HepG2 (cell line): ENCODE results near the gene INPP5K. TPM values are rescaled to one million over a fixed set of nuclear protein-coding genes. Genes with fewer than 3 reads are reported as not detected.
A peak's percentile ranks its signal among the peaks of the same experiment; 100 is the strongest.

Source experiments
- AGO1 ChIP-seq: fragments of 200-400 bp; formaldehyde crosslinking; IDR thresholded peaks from 2 replicates; pipeline ENCODE4 v1.6.1; 2017; ENCODE audit warnings: mild to moderate bottlenecking, low read depth, low read length, moderate library complexity; ENCODE audit not compliant: poor library complexity, severe bottlenecking
- ARID4A ChIP-seq: sonication (generic); formaldehyde crosslinking; IDR thresholded peaks from 2 replicates; pipeline ENCODE4 v1.5.0; 2020; ENCODE audit warnings: mild to moderate bottlenecking, missing genetic modification reagents, borderline replicate concordance
- ATF6 ChIP-seq: sonication (generic); formaldehyde crosslinking; conservative IDR thresholded peaks from 2 replicates; pipeline ENCODE4 v1.4.0; 2020; ENCODE audit warnings: missing genetic modification reagents
- E2F1 ChIP-seq: sonication (generic); formaldehyde crosslinking; IDR thresholded peaks from 2 replicates; pipeline ENCODE4 v1.5.0; 2020; ENCODE audit warnings: missing genetic modification reagents
- GATAD1 ChIP-seq: IDR thresholded peaks from 2 replicates; pipeline ENCODE4 v1.6.1; 2016; ENCODE audit warnings: missing genetic modification reagents, missing compliant biosample characterization
- HOXA5 ChIP-seq: sonication (generic); formaldehyde crosslinking; IDR thresholded peaks from 2 replicates; pipeline ENCODE4 v1.4.0; 2020; ENCODE audit warnings: missing genetic modification reagents
- KLF13 ChIP-seq: sonication (generic); formaldehyde crosslinking; IDR thresholded peaks from 2 replicates; pipeline ENCODE4 v1.4.0; 2020; ENCODE audit warnings: mild to moderate bottlenecking, missing genetic modification reagents
- MIER3 ChIP-seq: IDR thresholded peaks from 2 replicates; pipeline ENCODE4 v1.6.1; 2016; ENCODE audit warnings: missing compliant biosample characterization, borderline replicate concordance
- NONO ChIP-seq, 2 experiments: fragments of 450-650 bp in 1 of 2; sonication (generic) in 1 of 2; formaldehyde crosslinking in 1 of 2; IDR thresholded peaks in 1 of 2; conservative IDR thresholded peaks in 1 of 2; 2 replicates each; pipeline versions ENCODE4 v1.6.1 to v1.8.0; 2017 to 2022; ENCODE audit warnings: mild to moderate bottlenecking in 1 of 2, missing genetic modification reagents in 1 of 2, moderate library complexity in 1 of 2
- RAD21 ChIP-seq: fragments of 450-650 bp; formaldehyde crosslinking; IDR thresholded peaks from 2 replicates; pipeline ENCODE4 v1.5.0; 2020; ENCODE audit warnings: mild to moderate bottlenecking
- RNF2 ChIP-seq: fragments of 450-650 bp; conservative IDR thresholded peaks from 2 replicates; pipeline ENCODE4 v1.6.1; 2016; ENCODE audit warnings: low read depth
- RXRA ChIP-seq: sonication (generic); formaldehyde crosslinking; IDR thresholded peaks from 2 replicates; pipeline ENCODE4 v1.5.1; 2020; ENCODE audit warnings: missing genetic modification reagents
- TBL1XR1 ChIP-seq: fragments of 150-350 bp; IDR thresholded peaks from 2 replicates; pipeline ENCODE4 v1.6.1; 2014; ENCODE audit warnings: borderline replicate concordance, low read length; ENCODE audit not compliant: partially characterized antibody
- UBTF ChIP-seq: sonication (generic); formaldehyde crosslinking; IDR thresholded peaks from 2 replicates; pipeline ENCODE4 v1.4.0; 2020; ENCODE audit warnings: mild to moderate bottlenecking, missing genetic modification reagents
- ZMYM4 ChIP-seq: sonication (generic); formaldehyde crosslinking; IDR thresholded peaks from 2 replicates; pipeline ENCODE4 v1.8.1; 2023; ENCODE audit warnings: mild to moderate bottlenecking, missing genetic modification reagents
- ZNF367 ChIP-seq: sonication (generic); formaldehyde crosslinking; IDR thresholded peaks from 2 replicates; pipeline ENCODE4 v1.4.0; 2020; ENCODE audit warnings: missing genetic modification reagents, borderline replicate concordance
- ZNF558 ChIP-seq: sonication (generic); formaldehyde crosslinking; IDR thresholded peaks from 2 replicates; pipeline ENCODE4 v1.9.0; 2022; ENCODE audit warnings: mild to moderate bottlenecking, missing genetic modification reagents, borderline replicate concordance
- ZNF672 ChIP-seq: sonication (generic); formaldehyde crosslinking; IDR thresholded peaks from 2 replicates; pipeline ENCODE4 v1.8.1; 2022; ENCODE audit warnings: missing genetic modification reagents
- ZNF7 ChIP-seq: IDR thresholded peaks from 2 replicates; pipeline ENCODE4 v1.6.1; 2016; ENCODE audit warnings: missing biosample characterization, missing genetic modification reagents
- ZNF746 ChIP-seq: sonication (generic); formaldehyde crosslinking; IDR thresholded peaks from 2 replicates; pipeline ENCODE4 v1.8.0; 2022; ENCODE audit warnings: mild to moderate bottlenecking, missing genetic modification reagents
- ZNF891 ChIP-seq: sonication (generic); formaldehyde crosslinking; IDR thresholded peaks from 2 replicates; pipeline ENCODE4 v1.5.0; 2020; ENCODE audit warnings: mild to moderate bottlenecking, missing genetic modification reagents
- polyA plus RNA-seq, 8 experiments: library from polyadenylated mRNA; depleted of rRNA in 3 of 8; stranded (reverse) in 7 of 8; unstranded in 1 of 8; fragments of >200 nt; fragmentation: Illumina TruSeq in 4 of 8; extraction: Trizol in 4 of 8; gene quantifications; 2 replicates each; pipeline versions ENCODE4 v1.2.1 to v1.2.3, GENCODE V29; 2011 to 2016; ENCODE audit warnings: low read depth in 4 of 8, missing spikeins in 1 of 8, mixed read lengths in 1 of 8; ENCODE audit not compliant: insufficient read depth in 1 of 8
- total RNA-seq, 5 experiments: library from RNA; depleted of rRNA; stranded (reverse); fragments of >200 nt; fragmentation: Illumina TruSeq; extraction: Trizol; gene quantifications; 2 replicates each; pipeline ENCODE4 v1.2.3, GENCODE V29; 2016; ENCODE audit warnings: low read depth in 1 of 5

INPP5K gene
- total and polyA plus RNA-seq, 2 of the 13 experiments (the other 11 are each of a cell fraction or from before 2014, with no cell fraction given) = 4.8 to 9.6 TPM

GRCh38 chr17:1467898-1468492 is 48.4 kb downstream of the INPP5K start (continued):
- TF ChIP-seq ARID4A (CRISPR knock-in tag) (peak; percentile 93), HOXA5 (CRISPR knock-in tag) (peak; percentile 38; the same call in 1 of the 2 replicates), ZNF558 (CRISPR knock-in tag) (no peak), MIER3 (CRISPR knock-in tag) (peak; percentile 49; the same call in 1 of the 2 replicates), ATF6 (CRISPR knock-in tag) (no peak), NONO (IDR thresholded peaks at IDR 0.05) (no peak), NONO (CRISPR knock-in tag; conservative IDR thresholded peaks at IDR 0.05) (peak; percentile 97), TBL1XR1 (no peak), UBTF (CRISPR knock-in tag) (peak; percentile 86), AGO1 (no peak), ZNF672 (CRISPR knock-in tag) (no peak), ZNF891 (peak; percentile 99), RAD21 (no peak; the same call in 1 of the 2 replicates), ZMYM4 (CRISPR knock-in tag) (peak; percentile 59; the same call in 1 of the 2 replicates), ZNF7 (CRISPR knock-in tag) (no peak), ZNF746 (CRISPR knock-in tag) (no peak), GATAD1 (CRISPR knock-in tag) (no peak; the same call in 1 of the 2 replicates), KLF13 (CRISPR knock-in tag) (no peak), RXRA (peak; percentile 94), RNF2 (no peak), ZNF367 (CRISPR knock-in tag) (no peak), E2F1 (CRISPR knock-in tag) (no peak)
